Subcutaneous adipose tissue (tissue), 4 donors: Measurements from ENCODE around the gene ZNF441. TPM values are rescaled to one million over a fixed set of nuclear protein-coding genes. Genes with fewer than 3 reads are reported as not detected.

ENCODE experiments used
- CTCF ChIP-seq: fragments of 450-650 bp; IDR thresholded peaks from one replicate; pipeline ENCODE4 v1.5.1; 2016; ENCODE audit warnings: low read depth, mild to moderate bottlenecking, control low read depth, antibody characterized with exemption, moderate library complexity
- total RNA-seq, 4 donors: library from RNA; depleted of rRNA; stranded (reverse); fragments of >200 nt; gene quantifications; one replicate each; pipeline ENCODE4 v1.1.0, GENCODE V29; 2016

Gene ZNF441
- 10 to 100 TPM; 10.0 to 14.9 (median 11.2) TPM for total RNA-seq

- TF ChIP-seq CTCF, result no peak
Measured at GRCh38 chr19:11766597-11767591, at the start of gene ZNF441. TSS of gene ZNF441 (plus strand) at chr19:11767000. CDS start at chr19:11767194, 194 bp downstream.

GRCh38 chr19:11721681-11722080 is 45.1 kb upstream of the ZNF441 start:
- TF ChIP-seq CTCF, result no peak

GRCh38 chr19:11722414-11722813 is 44.4 kb upstream of the ZNF441 start:
- no peak for TF ChIP-seq CTCF

- no peak for TF ChIP-seq CTCF
Measured at GRCh38 chr19:11729586-11729985, 37.2 kb upstream of the ZNF441 start.

GRCh38 chr19:11735375-11735774 is 31.4 kb upstream of the ZNF441 start:
- TF ChIP-seq CTCF, result no peak

- no peak for TF ChIP-seq CTCF
Measured at GRCh38 chr19:11736696-11737095, 30.1 kb upstream of the ZNF441 start.

GRCh38 chr19:11737964-11738745 is 28.6 kb upstream of the ZNF441 start:
- no peak for TF ChIP-seq CTCF
